Stomach (tissue), 9 donors: Measurements from ENCODE around the gene RAB5A. TPM values are rescaled to one million over a fixed set of nuclear protein-coding genes. Genes with fewer than 3 reads are reported as not detected.
"Not testable (repeated sequence)": the region's sequence is repeated elsewhere in the genome, so short reads cannot be mapped to it uniquely, and the experiment has no call there.

Experiments
- DNase-seq, 2 donors: peaks; one replicate each; pipeline versions ENCODE4 v3.0.0 to v3.0.0-alpha.2; 2013 to 2019
- H3K27ac ChIP-seq, 5 donors: fragments of 200-600 bp in 4 of 5; sonication (generic) in 4 of 5; one replicate each; pipeline ENCODE4 v1.5.1; 2013 to 2019; ENCODE audit warnings: mild to moderate bottlenecking in 1 of 5, moderate library complexity in 1 of 5
- H3K27me3 ChIP-seq, 3 donors: fragments of 200-600 bp; sonication (generic); one replicate each; pipeline ENCODE4 v1.5.1; 2017 to 2019; ENCODE audit warnings: mixed run types in 1 of 3
- H3K36me3 ChIP-seq, 4 donors: fragments of 200-600 bp; sonication (generic); 1 replicate in 3 of 4; 2 replicates in 1 of 4; pipeline ENCODE4 v1.5.1; 2016 to 2019
- H3K4me1 ChIP-seq, 4 donors: fragments of 200-600 bp; sonication (generic); one replicate each; pipeline ENCODE4 v1.5.1; 2016 to 2019
- H3K4me3 ChIP-seq, 4 donors: fragments of 200-600 bp; sonication (generic) in 3 of 4; one replicate each; pipeline ENCODE4 v1.5.1; 2016 to 2019; ENCODE audit warnings: mild to moderate bottlenecking in 1 of 4
- H3K9me3 ChIP-seq, 4 donors: fragments of 200-600 bp; sonication (generic); one replicate each; pipeline ENCODE4 v1.5.1; 2016 to 2019
- EP300 ChIP-seq: sonication (generic); formaldehyde crosslinking; IDR thresholded peaks from one replicate; pipeline ENCODE4 v1.6.1; 2017; ENCODE audit warnings: antibody characterized with exemption
- POLR2A ChIP-seq, 4 donors: fragments of 450-650 bp; IDR thresholded peaks; one replicate each; pipeline ENCODE4 v1.6.1; 2016; ENCODE audit warnings: antibody characterized with exemption in 4 of 4, control low read depth in 2 of 4, mild to moderate bottlenecking in 1 of 4, moderate library complexity in 1 of 4
- POLR2AphosphoS5 ChIP-seq, 3 donors: sonication (generic); formaldehyde crosslinking; IDR thresholded peaks; one replicate each; pipeline ENCODE4 v1.6.1; 2016; ENCODE audit warnings: antibody characterized with exemption in 3 of 3
- WGBS, 5 donors: extraction: QIAGEN DNeasy Blood & Tissue Kit in 3 of 5; methylation state at CpG; one replicate each; pipeline versions ENCODE4 v1.1.5 to v1.1.7; 2013 to 2018; 5-methylcytosine and 5-hydroxymethylcytosine counted together
- intact Hi-C: fragments of 100-400 bp; cut with DNase I; formaldehyde crosslinking; loops from one replicate; pipeline ENCODE4 v1.15.1; 2023; ENCODE audit warnings: low total_unique reads
- polyA plus RNA-seq, 3 donors: library from polyadenylated mRNA; stranded (reverse); fragments of 200-250 nt; gene quantifications; one replicate each; pipeline ENCODE4 v1.2.3, GENCODE V29; 2013
- total RNA-seq, 5 donors: library from RNA; depleted of rRNA; stranded (reverse); fragments of >200 nt; gene quantifications; one replicate each; pipeline versions ENCODE4 v1.1.0 to v1.2.3, GENCODE V29; 2014 to 2016
- TF ChIP-seq, protein P1 (sequence below), 7 experiments: fragments of 450-650 bp in 4 of 7; fragments of 200-600 bp in 3 of 7; sonication (generic) in 3 of 7; IDR thresholded peaks; one replicate each; pipeline ENCODE4 v1.5.1; 2016 to 2019; ENCODE audit warnings: antibody characterized with exemption in 7 of 7, control low read depth in 2 of 7, mild to moderate bottlenecking in 1 of 7
- donor health status: healthy with polysubstance abuse.
- donor health status: Bipolar disorder and iron deficiency.
- donor health status: healthy.

Gene RAB5A
- total and polyA plus RNA-seq, 8 donors: 9.3 to 163 (median 43.5) TPM

DNA sequence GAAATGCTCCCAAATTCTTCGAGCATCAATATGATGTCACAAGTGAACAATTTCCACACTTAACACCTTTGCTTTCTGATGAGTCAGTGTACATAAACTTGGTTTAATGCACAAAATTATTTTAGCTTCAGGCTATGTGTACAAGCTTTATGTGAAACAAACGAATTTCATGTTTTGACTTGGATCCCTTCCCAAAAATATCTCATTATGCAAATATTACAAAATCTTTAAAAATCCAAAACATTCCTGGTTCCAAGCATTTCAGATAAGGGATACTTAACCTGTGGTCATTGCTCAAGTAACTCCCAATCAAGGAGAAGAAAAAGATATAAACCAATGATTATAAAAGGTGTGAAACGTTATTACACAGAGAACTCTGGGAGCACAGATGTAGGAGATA, 25.2 kb downstream of the RAB5A start:
- no peak for DNase-seq
- H3K27me3 ChIP-seq: no peaks in the 10 kb centered on the region
- WGBS, 5 donors: 37 to 52% (median 48%) methylated on average over 3 of the region's 3 CpGs
- TF ChIP-seq, protein P1, sequence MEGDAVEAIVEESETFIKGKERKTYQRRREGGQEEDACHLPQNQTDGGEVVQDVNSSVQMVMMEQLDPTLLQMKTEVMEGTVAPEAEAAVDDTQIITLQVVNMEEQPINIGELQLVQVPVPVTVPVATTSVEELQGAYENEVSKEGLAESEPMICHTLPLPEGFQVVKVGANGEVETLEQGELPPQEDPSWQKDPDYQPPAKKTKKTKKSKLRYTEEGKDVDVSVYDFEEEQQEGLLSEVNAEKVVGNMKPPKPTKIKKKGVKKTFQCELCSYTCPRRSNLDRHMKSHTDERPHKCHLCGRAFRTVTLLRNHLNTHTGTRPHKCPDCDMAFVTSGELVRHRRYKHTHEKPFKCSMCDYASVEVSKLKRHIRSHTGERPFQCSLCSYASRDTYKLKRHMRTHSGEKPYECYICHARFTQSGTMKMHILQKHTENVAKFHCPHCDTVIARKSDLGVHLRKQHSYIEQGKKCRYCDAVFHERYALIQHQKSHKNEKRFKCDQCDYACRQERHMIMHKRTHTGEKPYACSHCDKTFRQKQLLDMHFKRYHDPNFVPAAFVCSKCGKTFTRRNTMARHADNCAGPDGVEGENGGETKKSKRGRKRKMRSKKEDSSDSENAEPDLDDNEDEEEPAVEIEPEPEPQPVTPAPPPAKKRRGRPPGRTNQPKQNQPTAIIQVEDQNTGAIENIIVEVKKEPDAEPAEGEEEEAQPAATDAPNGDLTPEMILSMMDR (IDR thresholded peaks at IDR 0.05): no peak
- TF ChIP-seq EP300 (no peak), POLR2AphosphoS5 (IDR thresholded peaks at IDR 0.05) (no peak), POLR2A (IDR thresholded peaks at IDR 0.05) (no peak)
- H3K4me3 ChIP-seq: no peak overlapping the region
- no peak overlapping the region for H3K27ac ChIP-seq
- peaks cover 20 to 40% (median 36%) of the 10 kb centered on the region in 4 donors for H3K36me3 ChIP-seq
- no peaks in the 10 kb centered on the region for H3K9me3 ChIP-seq
- H3K4me1 ChIP-seq: peaks cover 0 to 39% (median 17%) of the 10 kb centered on the region in 4 donors
- intact Hi-C loops: no loop called here

DNA sequence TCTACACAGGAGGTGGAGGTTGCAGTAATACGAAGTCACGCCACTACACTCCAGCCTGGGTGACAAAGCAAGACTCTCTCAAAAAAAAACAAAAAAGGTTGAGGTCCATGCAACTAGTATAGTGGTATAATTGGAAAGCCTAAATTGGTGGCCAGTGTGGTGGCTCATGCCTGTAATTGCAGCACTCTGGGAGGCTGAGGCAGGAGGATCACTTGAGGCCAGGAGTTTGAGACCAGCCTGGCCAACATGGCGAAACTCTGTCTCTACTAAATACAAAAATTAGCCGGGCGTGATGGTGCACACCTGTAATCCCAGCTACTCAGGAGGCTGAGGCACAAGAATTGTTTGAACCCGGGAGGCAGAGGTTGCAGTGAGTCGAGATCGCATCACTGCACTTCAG, 42.0 kb downstream of the RAB5A start:
- H3K27me3 ChIP-seq, H3K9me3 ChIP-seq, H3K4me1 ChIP-seq, H3K4me3 ChIP-seq, H3K27ac ChIP-seq, intact Hi-C loops, DNase-seq: not testable (repeated sequence)
- 92 to 98% (median 96%) methylated on average over 8 of the region's 8 CpGs for WGBS, 5 donors
- peaks cover 0 to 20% (median 17%) of the 10 kb centered on the region in 4 donors for H3K36me3 ChIP-seq

DNA sequence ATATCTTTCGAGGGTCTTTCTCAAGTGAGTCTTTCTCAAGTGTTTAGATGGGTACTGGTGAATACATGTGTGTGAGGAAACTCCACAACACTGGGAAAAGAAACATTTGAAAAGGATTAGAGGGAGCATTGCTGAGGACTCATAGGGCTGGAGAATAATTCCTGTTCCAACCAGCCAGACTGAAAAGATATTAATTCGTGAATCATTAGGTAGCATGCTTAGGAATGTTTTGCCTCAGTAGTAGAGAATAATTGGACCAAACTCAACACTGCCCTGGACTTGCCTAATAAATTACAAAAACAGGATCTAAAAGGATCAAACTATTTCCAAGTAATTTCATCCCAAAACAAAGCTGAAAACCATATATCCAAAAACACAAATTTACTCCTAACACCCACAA, 47.9 kb downstream of the RAB5A start:
- H3K9me3 ChIP-seq: no peaks in the 10 kb centered on the region
- H3K27me3 ChIP-seq: no peaks in the 10 kb centered on the region
- no peaks in the 10 kb centered on the region for H3K36me3 ChIP-seq
- H3K4me3 ChIP-seq: no peak overlapping the region
- TF ChIP-seq EP300: no peak
- TF ChIP-seq, protein P1 (IDR thresholded peaks at IDR 0.05): no peak
- no peak for TF ChIP-seq POLR2A (IDR thresholded peaks at IDR 0.05)
- TF ChIP-seq POLR2AphosphoS5 (IDR thresholded peaks at IDR 0.05): no peak
- no peak overlapping the region for H3K27ac ChIP-seq
- H3K4me1 ChIP-seq: no peaks in the 10 kb centered on the region
- WGBS, 5 donors: 81 to 93% (median 89%) methylated on average over 2 of the region's 2 CpGs
- no peak for DNase-seq
- intact Hi-C loops: no loop called here

DNA sequence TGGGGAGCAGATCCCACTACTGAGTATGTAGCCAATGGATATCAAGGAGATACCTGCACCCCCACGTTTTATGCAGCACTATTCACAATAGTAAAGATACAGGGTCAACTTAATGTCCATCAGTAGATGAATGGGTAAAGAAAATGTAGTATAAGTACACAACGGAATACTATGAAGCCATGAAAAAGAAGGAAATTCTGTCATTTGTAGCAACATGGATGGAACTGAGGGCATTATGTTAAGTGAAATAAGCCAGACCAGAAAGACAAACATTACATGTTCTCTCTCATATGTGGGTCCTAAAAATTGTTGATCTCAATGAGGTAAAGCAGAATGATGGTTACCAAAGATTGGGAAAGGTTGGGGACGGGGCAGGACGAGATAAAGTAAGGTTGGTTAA, 50.6 kb downstream of the RAB5A start:
- 79 to 95% (median 89%) methylated on average over 4 of the region's 4 CpGs for WGBS, 5 donors
- H3K27ac ChIP-seq: no peak overlapping the region
- intact Hi-C loops: no loop called here
- TF ChIP-seq EP300 (no peak), POLR2A (IDR thresholded peaks at IDR 0.05) (no peak), POLR2AphosphoS5 (IDR thresholded peaks at IDR 0.05) (no peak)
- TF ChIP-seq, protein P1 (IDR thresholded peaks at IDR 0.05): no peak
- H3K4me1 ChIP-seq: no peaks in the 10 kb centered on the region
- H3K27me3 ChIP-seq: no peaks in the 10 kb centered on the region
- DNase-seq: no peak
- no peaks in the 10 kb centered on the region for H3K36me3 ChIP-seq
- no peaks in the 10 kb centered on the region for H3K9me3 ChIP-seq
- no peak overlapping the region for H3K4me3 ChIP-seq

DNA sequence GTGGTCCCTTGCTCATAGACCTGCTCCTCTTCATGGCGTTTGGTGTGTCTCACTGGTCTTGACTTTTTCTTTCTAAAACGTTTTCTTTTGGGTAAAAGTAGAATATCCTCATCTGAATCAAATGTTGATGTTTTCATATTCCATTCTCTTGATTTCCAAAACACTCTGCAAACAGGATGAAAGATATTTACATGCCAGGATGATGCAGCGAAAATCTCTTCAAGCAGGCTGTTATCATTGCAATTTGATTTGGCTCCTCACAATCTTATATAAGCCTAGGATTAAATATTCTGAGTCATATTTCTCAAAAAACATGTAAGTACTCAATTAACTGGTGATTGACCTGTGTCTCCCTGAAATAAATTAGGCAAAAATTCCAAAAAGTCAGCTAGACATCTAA, 55.0 kb downstream of the RAB5A start:
- no peak for DNase-seq
- no peak overlapping the region for H3K27ac ChIP-seq
- intact Hi-C loops: no loop called here
- H3K9me3 ChIP-seq: no peaks in the 10 kb centered on the region
- TF ChIP-seq EP300: no peak
- no peak for TF ChIP-seq POLR2AphosphoS5 (IDR thresholded peaks at IDR 0.05)
- TF ChIP-seq, protein P1 (IDR thresholded peaks at IDR 0.05): no peak
- no peak for TF ChIP-seq POLR2A (IDR thresholded peaks at IDR 0.05)
- H3K36me3 ChIP-seq: no peaks in the 10 kb centered on the region
- no peak overlapping the region for H3K4me3 ChIP-seq
- 65 to 76% (median 71%) methylated on average over 3 of the region's 3 CpGs for WGBS, 5 donors
- H3K4me1 ChIP-seq: no peaks in the 10 kb centered on the region
- H3K27me3 ChIP-seq: no peaks in the 10 kb centered on the region
